ENCODE measurements around the gene CMAS.
A peak's percentile ranks its signal among the peaks of the same experiment; 100 is the strongest.
"Not testable (repeated sequence)": the region's sequence is repeated elsewhere in the genome, so short reads cannot be mapped to it uniquely, and the experiment has no call there.

The CMAS gene

GRCh38 chr12:22046090-22046967, at the start of gene CMAS:
Gene CMAS (plus strand): TSS chr12:22046218. CDS start chr12:22046304, 86 bp downstream.
- DNase-seq, result peak; percentile 56 to 61

GRCh38 chr12:21998295-21998694, 47.7 kb upstream of the CMAS start:
- DNase-seq, result no peak

GRCh38 chr12:21998782-21999181, 47.2 kb upstream of the CMAS start:
- DNase-seq, result no peak

- no peak for DNase-seq
Measured at GRCh38 chr12:22002430-22002829, 43.6 kb upstream of the CMAS start.

- not testable (repeated sequence) for DNase-seq
Measured at GRCh38 chr12:22007794-22008193, 38.2 kb upstream of the CMAS start.

- DNase-seq, result no peak
Measured at GRCh38 chr12:22008196-22008595, 37.8 kb upstream of the CMAS start.

- no peak for DNase-seq
Measured at GRCh38 chr12:22014041-22014782, 31.8 kb upstream of the CMAS start.

GRCh38 chr12:22014783-22015144, 31.3 kb upstream of the CMAS start:
- no peak for DNase-seq

- no peak for DNase-seq
Measured at GRCh38 chr12:22016982-22017381, 29.0 kb upstream of the CMAS start.

- peak in 1 of 2 experiments; percentile 17 for DNase-seq
Measured at GRCh38 chr12:22018860-22019259, 27.2 kb upstream of the CMAS start.

- not testable (repeated sequence) for DNase-seq
Measured at GRCh38 chr12:22023489-22023888, 22.5 kb upstream of the CMAS start.

- no peak for DNase-seq
Measured at GRCh38 chr12:22029491-22029890, 16.5 kb upstream of the CMAS start.

GRCh38 chr12:22029991-22030390, 16.0 kb upstream of the CMAS start:
- DNase-seq, result no peak

GRCh38 chr12:22032732-22033131, 13.3 kb upstream of the CMAS start:
- no peak for DNase-seq

- DNase-seq, result peak; percentile 15 to 20
Measured at GRCh38 chr12:22034709-22035506, 11.1 kb upstream of the CMAS start.

GRCh38 chr12:22037947-22038346, 8.1 kb upstream of the CMAS start:
- DNase-seq, result no peak

GRCh38 chr12:22038734-22039133, 7.3 kb upstream of the CMAS start:
- DNase-seq, result no peak

- DNase-seq, result no peak
Measured at GRCh38 chr12:22039361-22039760, 6.7 kb upstream of the CMAS start.

- DNase-seq, result no peak
Measured at GRCh38 chr12:22042976-22043669, 2.9 kb upstream of the CMAS start.

- no peak for DNase-seq
Measured at GRCh38 chr12:22043943-22044342, 2.1 kb upstream of the CMAS start.

GRCh38 chr12:22044391-22044790, 1.6 kb upstream of the CMAS start:
- no peak for DNase-seq

GRCh38 chr12:22046968-22047390, 961 bp downstream of the CMAS start:
- no peak for DNase-seq

GRCh38 chr12:22047494-22047893, 1.5 kb downstream of the CMAS start:
- no peak for DNase-seq

All from Kasumi-1 (cell line).